Transverse colon (tissue), 4 donors: Measurements from ENCODE around the gene WDR7.

ENCODE experiments used
- POLR2A ChIP-seq: fragments of 450-650 bp; IDR thresholded peaks from one replicate; pipeline ENCODE4 v1.6.1; 2016; ENCODE audit warnings: antibody characterized with exemption, mild to moderate bottlenecking, moderate library complexity
- POLR2AphosphoS5 ChIP-seq, 3 donors: sonication (generic); formaldehyde crosslinking; IDR thresholded peaks; one replicate each; pipeline ENCODE4 v1.6.1; 2016; ENCODE audit warnings: antibody characterized with exemption in 3 of 3
- TF ChIP-seq, protein P1 (sequence below), 5 experiments: fragments of 200-600 bp in 3 of 5; fragments of 450-650 bp in 2 of 5; sonication (generic) in 3 of 5; IDR thresholded peaks; 1 replicate in 2 of 5; 2 replicates in 3 of 5; pipeline ENCODE4 v1.5.1; 2016 to 2017; ENCODE audit warnings: antibody characterized with exemption in 5 of 5, inconsistent platforms in 3 of 5, mild to moderate bottlenecking in 2 of 5, moderate library complexity in 1 of 5

DNA sequence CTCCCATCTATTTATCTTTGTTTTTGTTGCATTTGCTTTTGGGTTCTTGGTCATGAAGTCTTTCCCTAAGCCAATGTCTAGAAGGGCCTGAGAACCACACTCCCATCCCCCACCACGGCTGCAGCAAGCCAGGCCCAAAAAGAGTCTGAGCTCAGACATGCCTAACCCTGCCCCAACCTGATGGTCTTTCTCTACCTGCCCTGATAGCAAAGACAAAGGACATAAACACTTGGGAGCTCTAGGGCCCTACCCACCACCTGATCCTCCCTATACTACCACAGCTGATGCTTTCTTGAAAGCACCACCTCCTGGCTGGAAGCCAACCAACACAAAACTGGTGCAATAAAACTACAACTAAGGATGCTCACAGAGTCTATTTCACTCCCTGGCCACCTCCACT lies 233.4 kb downstream of the WDR7 start:
- TF ChIP-seq POLR2A (no peak), POLR2AphosphoS5 (IDR thresholded peaks at IDR 0.05) (no peak)
- TF ChIP-seq, protein P1, sequence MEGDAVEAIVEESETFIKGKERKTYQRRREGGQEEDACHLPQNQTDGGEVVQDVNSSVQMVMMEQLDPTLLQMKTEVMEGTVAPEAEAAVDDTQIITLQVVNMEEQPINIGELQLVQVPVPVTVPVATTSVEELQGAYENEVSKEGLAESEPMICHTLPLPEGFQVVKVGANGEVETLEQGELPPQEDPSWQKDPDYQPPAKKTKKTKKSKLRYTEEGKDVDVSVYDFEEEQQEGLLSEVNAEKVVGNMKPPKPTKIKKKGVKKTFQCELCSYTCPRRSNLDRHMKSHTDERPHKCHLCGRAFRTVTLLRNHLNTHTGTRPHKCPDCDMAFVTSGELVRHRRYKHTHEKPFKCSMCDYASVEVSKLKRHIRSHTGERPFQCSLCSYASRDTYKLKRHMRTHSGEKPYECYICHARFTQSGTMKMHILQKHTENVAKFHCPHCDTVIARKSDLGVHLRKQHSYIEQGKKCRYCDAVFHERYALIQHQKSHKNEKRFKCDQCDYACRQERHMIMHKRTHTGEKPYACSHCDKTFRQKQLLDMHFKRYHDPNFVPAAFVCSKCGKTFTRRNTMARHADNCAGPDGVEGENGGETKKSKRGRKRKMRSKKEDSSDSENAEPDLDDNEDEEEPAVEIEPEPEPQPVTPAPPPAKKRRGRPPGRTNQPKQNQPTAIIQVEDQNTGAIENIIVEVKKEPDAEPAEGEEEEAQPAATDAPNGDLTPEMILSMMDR (IDR thresholded peaks at IDR 0.05), result no peak
